CD8-positive, alpha-beta memory T cell (primary cell): ENCODE data around the gene PPP2R5C. TPM values are rescaled to one million over a fixed set of nuclear protein-coding genes. Genes with fewer than 3 reads are reported as not detected.
"Not testable (repeated sequence)": the region's sequence is repeated elsewhere in the genome, so short reads cannot be mapped to it uniquely, and the experiment has no call there.

Experiments used
- CTCF ChIA-PET: fragments of 350-600 bp; sonication (Branson Sonifier 250); formaldehyde crosslinking; loops from one replicate; lab custom pipeline; 2021; ENCODE audit warnings: antibody characterized with exemption; lab: Charles Lee
- POLR2A ChIA-PET: fragments of 350-600 bp; sonication (Branson Sonifier 250); formaldehyde crosslinking; loops from one replicate; lab custom pipeline; 2021; ENCODE audit warnings: antibody characterized with exemption; lab: Charles Lee
- DNase-seq, 5 donors: peaks; one replicate each; pipeline versions ENCODE4 v3.0.0 to v3.0.0-alpha.2; 2020 to 2022; ENCODE audit warnings: mixed read lengths in 1 of 5
- H3K27ac ChIP-seq: one replicate; pipeline ENCODE4 v1.7.0; 2013; ENCODE audit warnings: low read depth, mild to moderate bottlenecking, low read length, moderate library complexity
- H3K27me3 ChIP-seq: 2 replicates; pipeline ENCODE4 v1.7.0; 2013; ENCODE audit warnings: low read length, mild to moderate bottlenecking; ENCODE audit not compliant: insufficient read depth, poor library complexity, severe bottlenecking
- H3K36me3 ChIP-seq: 2 replicates; pipeline ENCODE4 v1.7.0; 2013; ENCODE audit warnings: mild to moderate bottlenecking, low read length, moderate library complexity; ENCODE audit not compliant: insufficient read depth
- H3K4me1 ChIP-seq: 2 replicates; pipeline ENCODE4 v1.7.0; 2013; ENCODE audit warnings: mild to moderate bottlenecking, low read length, moderate library complexity; ENCODE audit not compliant: insufficient read depth
- H3K4me3 ChIP-seq: 2 replicates; pipeline ENCODE4 v1.7.0; 2013; ENCODE audit warnings: mild to moderate bottlenecking, low read length
- H3K9me3 ChIP-seq: 2 replicates; pipeline ENCODE4 v1.7.0; 2013; ENCODE audit warnings: mild to moderate bottlenecking, low read length
- H3K27ac Mint-ChIP-seq, 8 donors: one replicate each; pipeline ENCODE4 v1.8.0; 2020 to 2021; ENCODE audit warnings: mixed read lengths in 8 of 8, mild to moderate bottlenecking in 6 of 8, inconsistent platforms in 3 of 8, moderate library complexity in 3 of 8
- H3K27me3 Mint-ChIP-seq, 2 donors: one replicate each; pipeline ENCODE4 v1.8.0; 2020 to 2021; ENCODE audit warnings: mixed read lengths in 2 of 2, mild to moderate bottlenecking in 1 of 2, moderate library complexity in 1 of 2
- H3K36me3 Mint-ChIP-seq, 3 donors: one replicate each; pipeline ENCODE4 v1.8.0; 2020 to 2021; ENCODE audit warnings: mixed read lengths in 3 of 3, inconsistent platforms in 1 of 3, mild to moderate bottlenecking in 1 of 3
- H3K4me1 Mint-ChIP-seq, 3 donors: one replicate each; pipeline ENCODE4 v1.8.0; 2020 to 2021; ENCODE audit warnings: mixed read lengths in 3 of 3, inconsistent platforms in 1 of 3, mild to moderate bottlenecking in 1 of 3
- H3K4me3 Mint-ChIP-seq, 7 donors: one replicate each; pipeline ENCODE4 v1.8.0; 2020 to 2021; ENCODE audit warnings: mixed read lengths in 7 of 7, mild to moderate bottlenecking in 6 of 7, moderate library complexity in 4 of 7, inconsistent platforms in 2 of 7
- H3K9me3 Mint-ChIP-seq, 5 donors: one replicate each; pipeline ENCODE4 v1.8.0; 2020 to 2022; ENCODE audit warnings: mixed read lengths in 5 of 5, mild to moderate bottlenecking in 3 of 5, moderate library complexity in 2 of 5, inconsistent platforms in 1 of 5
- polyA plus RNA-seq: library from polyadenylated mRNA; unstranded; fragments of 300-500 nt; fragmentation: Illumina TruSeq; gene quantifications from one replicate; pipeline ENCODE4 v1.2.3, GENCODE V29; 2021
- total RNA-seq, 2 experiments: library from RNA; stranded (reverse); gene quantifications; one replicate each; pipeline ENCODE4 v1.2.3, GENCODE V29; 2021

The PPP2R5C gene
- total and polyA plus RNA-seq, 3 experiments from 2014 or later = 278 to 342 (median 307) TPM

DNA sequence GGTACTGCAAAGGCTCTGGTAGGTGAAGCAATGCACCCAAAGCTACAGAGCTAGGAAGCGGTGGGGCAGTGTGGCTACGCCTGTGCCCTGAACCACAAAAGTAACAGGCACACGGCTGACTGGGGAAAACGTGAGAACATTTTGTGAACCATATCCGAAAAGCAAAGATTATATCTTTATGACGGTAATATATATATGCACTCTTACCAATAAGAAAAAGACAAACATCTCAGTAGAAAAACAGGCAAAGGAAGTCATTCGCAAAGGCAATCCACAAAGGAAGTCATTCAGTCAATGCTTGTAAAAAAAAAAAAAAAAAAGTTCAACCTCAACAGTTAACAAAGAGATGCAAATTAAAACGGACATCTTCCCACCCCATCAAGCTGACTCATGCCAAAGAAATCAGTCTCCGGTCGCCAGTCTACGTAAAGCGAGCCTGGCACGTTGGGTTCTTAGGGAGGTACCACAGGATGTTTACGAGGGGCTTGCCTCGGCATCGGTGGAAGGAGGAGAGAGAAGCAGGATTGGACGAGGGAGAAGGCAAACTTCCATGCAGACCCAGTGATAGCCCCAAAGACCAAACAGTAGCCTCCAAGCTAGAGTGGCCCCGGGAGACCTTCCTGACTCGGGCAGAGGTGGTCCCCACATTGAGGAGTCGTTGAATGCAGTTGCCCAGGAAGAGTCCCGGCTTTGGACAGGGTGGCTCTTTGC lies 39.4 kb upstream of the PPP2R5C start:
- peaks cover 0 to 2% of the 10 kb centered on the region in 2 donors for H3K27me3 Mint-ChIP-seq
- no peaks in the 10 kb centered on the region for H3K9me3 Mint-ChIP-seq
- H3K4me3 ChIP-seq = peak overlapping the region; percentile 42
- peaks cover 52 to 79% (median 77%) of the 10 kb centered on the region in 3 donors for H3K4me1 Mint-ChIP-seq
- H3K36me3 Mint-ChIP-seq = no peaks in the 10 kb centered on the region
- peak overlapping the region; percentile 88 for H3K27ac ChIP-seq
- ChIA-PET POLR2A (interaction anchor here (0.6 to 2.7 kb wide), 17 partner anchors 9 to 1836 kb away, joined by 3 to 24 read pairs (median 6); partner anchors contain the start of gene MOK), CTCF (interaction anchor here (0.5 to 2.9 kb wide), 13 partner anchors 9 to 891 kb away, joined by 3 to 29 read pairs (median 4); partner anchors contain the start of gene PPP2R5C)
- H3K27me3 ChIP-seq = no peaks in the 10 kb centered on the region
- peak overlapping the region; percentile 95 to 99 (median 97) for H3K27ac Mint-ChIP-seq
- no peaks in the 10 kb centered on the region for H3K36me3 ChIP-seq
- peak overlapping the region; percentile 64 to 87 (median 78) for H3K4me3 Mint-ChIP-seq
- H3K9me3 ChIP-seq = no peaks in the 10 kb centered on the region
- peaks cover 56% of the 10 kb centered on the region for H3K4me1 ChIP-seq
- peak; percentile 70 to 93 (median 89) for DNase-seq

GRCh38 chr14:101723061-101723595 lies 38.4 kb upstream of the PPP2R5C start:
- peaks cover 45% of the 10 kb centered on the region for H3K4me1 ChIP-seq
- Mint-ChIP-seq H3K9me3 (no peaks in the 10 kb centered on the region), H3K36me3 (no peaks in the 10 kb centered on the region), H3K27ac (peak overlapping the region; percentile 95 to 99 (median 97)), H3K4me1 (peaks cover 54 to 79% (median 77%) of the 10 kb centered on the region in 3 donors), H3K4me3 (peak overlapping the region; percentile 19 to 85 (median 73)), H3K27me3 (peaks cover 0 to 2% of the 10 kb centered on the region in 2 donors)
- peak in 1 of 5 donors; percentile 23 for DNase-seq
- no peaks in the 10 kb centered on the region for H3K27me3 ChIP-seq
- H3K36me3 ChIP-seq = no peaks in the 10 kb centered on the region
- no peaks in the 10 kb centered on the region for H3K9me3 ChIP-seq
- ChIA-PET POLR2A (interaction anchor here (0.7 to 2.7 kb wide), 6 partner anchors 8 to 1835 kb away, joined by 5 to 24 read pairs (median 16); partner anchors contain the start of gene MOK), CTCF (interaction anchor here (1.3 to 2.9 kb wide), 7 partner anchors 8 to 94 kb away, joined by 3 to 29 read pairs (median 6); no protein-coding TSS in a partner anchor)
- no peak overlapping the region for H3K4me3 ChIP-seq
- peak overlapping the region; percentile 88 for H3K27ac ChIP-seq

DNA sequence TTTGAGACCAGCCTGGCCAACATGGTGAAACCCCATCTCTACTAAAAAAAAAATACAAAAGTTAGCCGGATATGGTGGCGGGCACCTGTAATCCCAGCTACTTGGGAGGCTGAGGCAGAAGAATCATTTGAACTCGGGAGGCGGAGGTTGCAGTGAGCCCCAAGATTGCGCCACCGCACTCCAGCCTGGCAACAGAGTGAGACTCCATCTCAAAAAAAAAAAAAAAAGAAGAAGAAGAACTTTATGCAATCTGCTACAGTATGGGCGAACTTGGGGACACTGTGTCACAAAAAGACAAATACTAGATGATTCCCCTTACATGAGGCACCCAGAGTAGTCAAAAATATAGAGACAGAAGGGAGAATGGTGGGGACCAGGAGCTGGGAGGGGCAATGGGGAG lies 35.9 kb upstream of the PPP2R5C start:
- not testable (repeated sequence) for H3K27ac ChIP-seq, H3K9me3 ChIP-seq, H3K4me3 ChIP-seq, H3K9me3 Mint-ChIP-seq, H3K27me3 Mint-ChIP-seq, H3K27me3 ChIP-seq, H3K36me3 ChIP-seq, H3K36me3 Mint-ChIP-seq
- CTCF ChIA-PET = interaction anchor here (1.1 to 1.6 kb wide), 2 partner anchors 19 to 94 kb away, joined by 3 to 6 read pairs; no protein-coding TSS in a partner anchor
- peak in 2 of 5 donors; percentile 26 to 36 for DNase-seq
- Mint-ChIP-seq H3K4me1 (peaks cover 55 to 73% (median 70%) of the 10 kb centered on the region in 3 donors), H3K27ac (peak overlapping the region in 7 of 8 donors; percentile 14 to 95 (median 83)), H3K4me3 (peak overlapping the region in 2 of 7 donors; percentile 24 to 74)
- H3K4me1 ChIP-seq = peaks cover 31% of the 10 kb centered on the region
- POLR2A ChIA-PET = interaction anchor here (0.7 kb wide), 1 partner anchor 98 kb away, joined by 3 read pairs; no protein-coding TSS in a partner anchor

DNA sequence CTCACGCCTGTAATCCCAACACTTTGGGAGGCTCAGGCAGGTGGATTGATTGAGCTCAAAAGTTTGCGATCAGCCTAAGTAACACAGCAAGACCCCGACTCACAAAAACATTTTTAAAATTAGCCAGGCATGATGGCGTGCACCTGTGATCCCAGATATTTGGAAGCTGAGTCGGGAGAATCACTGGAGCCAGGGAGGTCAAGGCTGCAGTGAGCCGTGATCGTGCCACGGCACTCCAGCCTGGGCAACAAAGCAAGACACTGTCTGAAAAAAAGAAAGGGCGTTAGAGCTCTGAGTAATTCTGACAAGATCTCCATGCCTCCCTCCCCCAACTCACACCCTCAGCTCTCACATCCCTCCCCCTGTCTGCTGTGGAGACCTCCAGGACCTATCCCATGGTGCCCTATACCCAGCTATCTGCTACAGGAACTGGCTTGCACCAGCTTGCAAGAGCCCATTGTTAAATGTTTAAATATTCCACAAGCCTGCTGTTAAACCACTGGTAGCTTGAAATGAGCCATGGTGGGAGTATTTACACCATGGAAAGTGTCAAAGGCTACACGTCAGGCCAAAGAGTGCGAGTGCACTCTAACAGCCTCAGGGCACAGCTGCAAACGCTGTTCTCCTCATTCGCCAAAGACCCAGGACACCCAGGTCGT lies 35.1 kb upstream of the PPP2R5C start:
- H3K36me3 ChIP-seq = no peaks in the 10 kb centered on the region
- H3K27ac ChIP-seq = no peak overlapping the region
- H3K36me3 Mint-ChIP-seq = no peaks in the 10 kb centered on the region
- H3K4me1 ChIP-seq = peaks cover 32% of the 10 kb centered on the region
- H3K4me3 ChIP-seq = no peak overlapping the region
- H3K9me3 ChIP-seq = no peaks in the 10 kb centered on the region
- H3K27me3 ChIP-seq = no peaks in the 10 kb centered on the region
- H3K27me3 Mint-ChIP-seq = no peaks in the 10 kb centered on the region
- peak in 1 of 5 donors; percentile 40 for DNase-seq
- ChIA-PET POLR2A (interaction anchor here (0.7 kb wide), 1 partner anchor 97 kb away, joined by 3 read pairs; no protein-coding TSS in a partner anchor), CTCF (interaction anchor here (0.7 to 1.6 kb wide), 4 partner anchors 19 to 93 kb away, joined by 3 to 6 read pairs (median 3); no protein-coding TSS in a partner anchor)
- H3K4me3 Mint-ChIP-seq = peak overlapping the region in 2 of 7 donors; percentile 24 to 72
- peaks cover 56 to 73% (median 71%) of the 10 kb centered on the region in 3 donors for H3K4me1 Mint-ChIP-seq
- peak overlapping the region; percentile 26 to 95 (median 84) for H3K27ac Mint-ChIP-seq
- no peaks in the 10 kb centered on the region for H3K9me3 Mint-ChIP-seq

DNA sequence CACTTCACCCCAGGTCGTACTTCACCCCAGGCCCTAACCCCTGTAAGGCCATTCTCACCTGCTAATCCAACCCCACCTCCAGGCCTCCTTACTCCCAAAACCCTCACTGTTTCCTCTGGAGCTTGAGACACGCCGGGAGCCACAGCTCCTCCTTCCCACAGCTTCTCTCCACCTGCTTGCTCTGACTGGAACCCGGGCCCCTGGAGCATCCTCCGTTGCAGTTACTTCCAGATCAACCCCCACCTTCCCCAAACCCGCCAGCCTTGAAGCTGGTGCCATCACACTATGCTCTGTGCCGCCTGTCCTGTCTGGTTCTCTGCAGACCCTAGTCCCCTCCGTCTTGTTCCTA lies 34.6 kb upstream of the PPP2R5C start:
- CTCF ChIA-PET = interaction anchor here (0.7 to 1.6 kb wide), 3 partner anchors 20 to 44 kb away, joined by 3 to 6 read pairs (median 3); no protein-coding TSS in a partner anchor
- peak overlapping the region in 2 of 7 donors; percentile 27 to 37 for H3K4me3 Mint-ChIP-seq
- Histone ChIP-seq H3K27me3 (no peaks in the 10 kb centered on the region), H3K36me3 (no peaks in the 10 kb centered on the region), H3K4me3 (no peak overlapping the region), H3K27ac (no peak overlapping the region), H3K9me3 (no peaks in the 10 kb centered on the region), H3K4me1 (peaks cover 34% of the 10 kb centered on the region)
- no peak for DNase-seq
- H3K9me3 Mint-ChIP-seq = no peaks in the 10 kb centered on the region
- H3K36me3 Mint-ChIP-seq = no peaks in the 10 kb centered on the region
- peak overlapping the region in 7 of 8 donors; percentile 3 to 95 (median 83) for H3K27ac Mint-ChIP-seq
- POLR2A ChIA-PET = no interaction called here
- peaks cover 56 to 73% (median 71%) of the 10 kb centered on the region in 3 donors for H3K4me1 Mint-ChIP-seq
- no peaks in the 10 kb centered on the region for H3K27me3 Mint-ChIP-seq

DNA sequence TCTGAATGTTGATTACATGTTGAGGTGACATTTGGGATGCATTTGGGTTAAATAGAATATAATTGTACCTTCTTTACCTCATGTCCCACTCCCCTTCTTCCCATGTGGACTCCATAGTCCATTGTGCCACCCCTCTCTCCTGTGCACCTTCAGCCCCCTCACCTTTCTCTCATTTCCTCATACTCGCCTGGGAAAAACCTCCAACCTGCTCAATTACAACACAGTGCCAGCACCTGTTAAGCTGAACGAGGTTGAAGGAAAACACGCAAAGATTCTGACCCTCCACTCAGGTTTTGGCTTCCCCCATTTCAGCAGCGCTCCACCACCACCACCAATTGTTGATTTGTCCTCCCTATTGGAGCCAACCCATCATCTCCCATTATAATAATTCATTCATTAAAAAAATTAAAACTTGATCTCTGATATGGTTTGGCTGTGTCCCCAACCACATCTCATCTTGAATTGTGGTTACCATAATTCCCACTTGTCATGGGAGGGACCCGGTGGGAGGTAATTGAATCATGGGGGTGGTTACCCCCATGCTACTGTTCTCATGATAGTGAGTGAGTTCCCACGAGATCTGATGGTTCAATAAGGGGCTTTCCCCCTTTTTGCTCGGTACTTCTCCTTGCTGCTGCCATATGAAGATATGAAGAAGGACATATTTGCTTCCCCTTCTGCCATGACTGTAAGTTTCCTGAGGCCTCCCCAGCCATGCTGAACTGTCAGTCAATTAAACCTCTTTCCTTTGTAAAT lies 33.7 kb upstream of the PPP2R5C start:
- POLR2A ChIA-PET = interaction anchor here (1.2 kb wide), 1 partner anchor 33 kb away, joined by 3 read pairs; no protein-coding TSS in a partner anchor
- Histone ChIP-seq H3K27me3 (no peaks in the 10 kb centered on the region), H3K27ac (no peak overlapping the region), H3K4me3 (no peak overlapping the region), H3K36me3 (no peaks in the 10 kb centered on the region), H3K4me1 (peaks cover 36% of the 10 kb centered on the region), H3K9me3 (no peaks in the 10 kb centered on the region)
- Mint-ChIP-seq H3K36me3 (no peaks in the 10 kb centered on the region), H3K27me3 (no peaks in the 10 kb centered on the region), H3K9me3 (no peaks in the 10 kb centered on the region), H3K4me1 (peaks cover 56 to 72% (median 70%) of the 10 kb centered on the region in 3 donors), H3K4me3 (peak overlapping the region in 2 of 7 donors; percentile 26 to 27), H3K27ac (peak overlapping the region in 7 of 8 donors; percentile 71 to 95 (median 84))
- DNase-seq = no peak
- CTCF ChIA-PET = no interaction called here

GRCh38 chr14:101728367-101728742 lies 33.2 kb upstream of the PPP2R5C start:
- Mint-ChIP-seq H3K27ac (peak overlapping the region in 7 of 8 donors; percentile 14 to 95 (median 83)), H3K36me3 (no peaks in the 10 kb centered on the region), H3K4me1 (peaks cover 53 to 69% (median 67%) of the 10 kb centered on the region in 3 donors), H3K9me3 (no peaks in the 10 kb centered on the region), H3K4me3 (peak overlapping the region in 1 of 7 donors; percentile 26), H3K27me3 (no peaks in the 10 kb centered on the region)
- H3K36me3 ChIP-seq = no peaks in the 10 kb centered on the region
- ChIA-PET POLR2A (interaction anchor here (1.2 kb wide), 1 partner anchor 32 kb away, joined by 3 read pairs; no protein-coding TSS in a partner anchor), CTCF (no interaction called here)
- peaks cover 32% of the 10 kb centered on the region for H3K4me1 ChIP-seq
- no peak for DNase-seq
- no peak overlapping the region for H3K4me3 ChIP-seq
- no peaks in the 10 kb centered on the region for H3K9me3 ChIP-seq
- no peaks in the 10 kb centered on the region for H3K27me3 ChIP-seq
- no peak overlapping the region for H3K27ac ChIP-seq
